ENCODE measurements around the gene NKX6-2. TPM values are rescaled to one million over a fixed set of nuclear protein-coding genes. Genes with fewer than 3 reads are reported as not detected.

Gene NKX6-2
- total and polyA plus RNA-seq, 2 experiments from 2014 or later, result 0.24 to 9.3 TPM

- Histone ChIP-seq H3K4me2 (no peak overlapping the region), H3K27ac (ENCODE audit: low read depth) (no peak overlapping the region), H3F3A (replicated peaks; ENCODE audit: low read depth) (no peaks in the 10 kb centered on the region), H2AFZ (no peak overlapping the region), H3K27me3 (ENCODE audit: insufficient read depth) (no peaks in the 10 kb centered on the region), H3K79me2 (replicated peaks; ENCODE audit: insufficient read depth) (no peaks in the 10 kb centered on the region), H3K9me2 (ENCODE audit: insufficient read depth) (no peaks in the 10 kb centered on the region), H3K4me3 (no peak overlapping the region), H3K4me1 (ENCODE audit: insufficient read depth) (peaks cover 2% of the 10 kb centered on the region; the same call in 1 of the 2 replicates), H3K36me3 (ENCODE audit: insufficient read depth) (no peaks in the 10 kb centered on the region), H4K20me1 (replicated peaks; ENCODE audit: insufficient read depth) (no peaks in the 10 kb centered on the region)
- H3K27me3 Mint-ChIP-seq (ENCODE audit: insufficient read depth, low read depth, poor library complexity), result peaks cover 7% of the 10 kb centered on the region
- no peaks in the 10 kb centered on the region for H3K36me3 Mint-ChIP-seq (ENCODE audit: low read depth)
- H3K4me3 Mint-ChIP-seq, result no peak overlapping the region
- TF ChIP-seq CREB1 (CRISPR knock-in tag; IDR thresholded peaks at IDR 0.05; ENCODE audit: low read depth), result no peak
- no peak for TF ChIP-seq EZH2 (IDR thresholded peaks at IDR 0.05; ENCODE audit: low read depth, unreplicated experiment)
- TF ChIP-seq ZNF114 (CRISPR knock-in tag; IDR thresholded peaks at IDR 0.05), result no peak
- no peak for TF ChIP-seq STAT1 (IDR thresholded peaks at IDR 0.05; ENCODE audit: unreplicated experiment)
- no peak for TF ChIP-seq ETS1 (IDR thresholded peaks at IDR 0.05)
- TF ChIP-seq JUNB (IDR thresholded peaks at IDR 0.05; ENCODE audit: unreplicated experiment), result no peak
- no peaks in the 10 kb centered on the region for H3K9me3 Mint-ChIP-seq
- DNase-seq (ENCODE audit: low spot score) (no peak), ATAC-seq (no peak)
- no peak overlapping the region for H3K27ac Mint-ChIP-seq
- peaks cover 10% of the 10 kb centered on the region for H3K4me1 Mint-ChIP-seq
Observed at GRCh38 chr10:132737390-132738048, 48.4 kb downstream of the NKX6-2 start.

- no peaks in the 10 kb centered on the region for H3K79me2 ChIP-seq (replicated peaks; ENCODE audit: insufficient read depth)
- no peak for ATAC-seq
- Mint-ChIP-seq H3K36me3 (ENCODE audit: low read depth) (no peaks in the 10 kb centered on the region), H3K27ac (no peak overlapping the region), H3K27me3 (ENCODE audit: insufficient read depth, low read depth, poor library complexity) (peaks cover 7% of the 10 kb centered on the region), H3K9me3 (no peaks in the 10 kb centered on the region), H3K4me3 (no peak overlapping the region), H3K4me1 (peaks cover 3% of the 10 kb centered on the region; the same call in 1 of the 3 replicates)
- H3K36me3 ChIP-seq (ENCODE audit: insufficient read depth), result no peaks in the 10 kb centered on the region
- no peaks in the 10 kb centered on the region for H3K9me2 ChIP-seq (ENCODE audit: insufficient read depth)
- no peak for DNase-seq (ENCODE audit: low spot score)
- H3K27me3 ChIP-seq (ENCODE audit: insufficient read depth), result no peaks in the 10 kb centered on the region
- no peaks in the 10 kb centered on the region for H3K4me1 ChIP-seq (ENCODE audit: insufficient read depth)
- no peaks in the 10 kb centered on the region for H4K20me1 ChIP-seq (replicated peaks; ENCODE audit: insufficient read depth)
- no peak overlapping the region for H3K4me3 ChIP-seq
- H3F3A ChIP-seq (replicated peaks; ENCODE audit: low read depth), result no peaks in the 10 kb centered on the region
- no peak overlapping the region for H2AFZ ChIP-seq
- no peak overlapping the region for H3K27ac ChIP-seq (ENCODE audit: low read depth)
- no peak overlapping the region for H3K4me2 ChIP-seq
- TF ChIP-seq EZH2phosphoT487 (IDR thresholded peaks at IDR 0.05; ENCODE audit: unreplicated experiment), result no peak
- TF ChIP-seq CTCF (conservative IDR thresholded peaks at IDR 0.05; ENCODE audit: low read depth in 2 of 2), result no peak
- TF ChIP-seq ZNF114 (CRISPR knock-in tag; IDR thresholded peaks at IDR 0.05), result no peak
- no peak for TF ChIP-seq NANOG (IDR thresholded peaks at IDR 0.05; ENCODE audit: borderline replicate concordance)
- no peak for TF ChIP-seq ZNF331 (CRISPR knock-in tag; IDR thresholded peaks at IDR 0.05; ENCODE audit: low read depth)
- no peak for TF ChIP-seq POLR2AphosphoS5 (IDR thresholded peaks at IDR 0.05; ENCODE audit: low read depth)
- no peak for TF ChIP-seq EZH2 (IDR thresholded peaks at IDR 0.05; ENCODE audit: low read depth, unreplicated experiment)
- TF ChIP-seq REST (IDR thresholded peaks at IDR 0.05; ENCODE audit: unreplicated experiment), result no peak
Observed at GRCh38 chr10:132735923-132736391, 50.0 kb downstream of the NKX6-2 start.
